ENCODE measurements around the gene MAD1L1.

Gene MAD1L1

GRCh38 chr7:2199528-2199927 lies 33.2 kb downstream of the MAD1L1 start:
- Histone ChIP-seq H3K27ac (ENCODE audit: low read depth, low read length) (no peak overlapping the region), H3K36me3 (ENCODE audit: low read length) (peaks cover 17% of the 10 kb centered on the region), H3K79me2 (ENCODE audit: insufficient read depth, low read length) (peaks cover 1% of the 10 kb centered on the region; the same call in 1 of the 2 replicates), H3K9me3 (ENCODE audit: insufficient read depth, low read length) (peaks cover 6% of the 10 kb centered on the region; the same call in 1 of the 2 replicates), H2AFZ (ENCODE audit: low read depth, low read length, severe bottlenecking) (no peak overlapping the region), H3K4me3 (ENCODE audit: insufficient read depth, low read length, poor library complexity, severe bottlenecking) (no peak overlapping the region), H3K4me2 (ENCODE audit: low read depth, low read length, poor library complexity, severe bottlenecking) (no peak overlapping the region), H4K20me1 (ENCODE audit: low read depth, low read length) (no peaks in the 10 kb centered on the region), H3K9me2 (replicated peaks; ENCODE audit: insufficient read depth, low read length) (no peaks in the 10 kb centered on the region), H3K9ac (ENCODE audit: low read length) (no peak overlapping the region), H3K27me3 (ENCODE audit: low read length) (no peaks in the 10 kb centered on the region), H3F3A (ENCODE audit: insufficient read depth) (no peaks in the 10 kb centered on the region)
- TF ChIP-seq, protein P1, sequence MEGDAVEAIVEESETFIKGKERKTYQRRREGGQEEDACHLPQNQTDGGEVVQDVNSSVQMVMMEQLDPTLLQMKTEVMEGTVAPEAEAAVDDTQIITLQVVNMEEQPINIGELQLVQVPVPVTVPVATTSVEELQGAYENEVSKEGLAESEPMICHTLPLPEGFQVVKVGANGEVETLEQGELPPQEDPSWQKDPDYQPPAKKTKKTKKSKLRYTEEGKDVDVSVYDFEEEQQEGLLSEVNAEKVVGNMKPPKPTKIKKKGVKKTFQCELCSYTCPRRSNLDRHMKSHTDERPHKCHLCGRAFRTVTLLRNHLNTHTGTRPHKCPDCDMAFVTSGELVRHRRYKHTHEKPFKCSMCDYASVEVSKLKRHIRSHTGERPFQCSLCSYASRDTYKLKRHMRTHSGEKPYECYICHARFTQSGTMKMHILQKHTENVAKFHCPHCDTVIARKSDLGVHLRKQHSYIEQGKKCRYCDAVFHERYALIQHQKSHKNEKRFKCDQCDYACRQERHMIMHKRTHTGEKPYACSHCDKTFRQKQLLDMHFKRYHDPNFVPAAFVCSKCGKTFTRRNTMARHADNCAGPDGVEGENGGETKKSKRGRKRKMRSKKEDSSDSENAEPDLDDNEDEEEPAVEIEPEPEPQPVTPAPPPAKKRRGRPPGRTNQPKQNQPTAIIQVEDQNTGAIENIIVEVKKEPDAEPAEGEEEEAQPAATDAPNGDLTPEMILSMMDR (IDR thresholded peaks at IDR 0.05; ENCODE audit: insufficient read depth, low read length, poor library complexity, severe bottlenecking): no peak
- TF ChIP-seq EZH2phosphoT487 (conservative IDR thresholded peaks at IDR 0.05; ENCODE audit: low read length): no peak

- H3K4me2 ChIP-seq (ENCODE audit: low read depth, low read length, poor library complexity, severe bottlenecking): no peak overlapping the region
- no peaks in the 10 kb centered on the region for H4K20me1 ChIP-seq (ENCODE audit: low read depth, low read length)
- TF ChIP-seq, protein P1 (IDR thresholded peaks at IDR 0.05; ENCODE audit: insufficient read depth, low read length, poor library complexity, severe bottlenecking): no peak
- TF ChIP-seq EZH2phosphoT487 (conservative IDR thresholded peaks at IDR 0.05; ENCODE audit: low read length): no peak
- no peak overlapping the region for H3K27ac ChIP-seq (ENCODE audit: low read depth, low read length)
- no peak overlapping the region for H3K9ac ChIP-seq (ENCODE audit: low read length)
- peaks cover 6% of the 10 kb centered on the region; the same call in 1 of the 2 replicates for H3K9me3 ChIP-seq (ENCODE audit: insufficient read depth, low read length)
- no peaks in the 10 kb centered on the region for H3F3A ChIP-seq (ENCODE audit: insufficient read depth)
- no peak overlapping the region for H3K4me3 ChIP-seq (ENCODE audit: insufficient read depth, low read length, poor library complexity, severe bottlenecking)
- no peaks in the 10 kb centered on the region for H3K9me2 ChIP-seq (replicated peaks; ENCODE audit: insufficient read depth, low read length)
- peaks cover 17% of the 10 kb centered on the region for H3K36me3 ChIP-seq (ENCODE audit: low read length)
- no peak overlapping the region for H2AFZ ChIP-seq (ENCODE audit: low read depth, low read length, severe bottlenecking)
- peaks cover 5% of the 10 kb centered on the region; the same call in 1 of the 2 replicates for H3K79me2 ChIP-seq (ENCODE audit: insufficient read depth, low read length)
- H3K27me3 ChIP-seq (ENCODE audit: low read length): no peaks in the 10 kb centered on the region
These were observed 34.0 kb downstream of the MAD1L1 start for GRCh38 chr7:2198760-2199159.

- Histone ChIP-seq H3K36me3 (ENCODE audit: low read length) (peaks cover 17% of the 10 kb centered on the region), H3K79me2 (ENCODE audit: insufficient read depth, low read length) (peaks cover 5% of the 10 kb centered on the region; the same call in 1 of the 2 replicates), H3K9me2 (replicated peaks; ENCODE audit: insufficient read depth, low read length) (no peaks in the 10 kb centered on the region), H2AFZ (ENCODE audit: low read depth, low read length, severe bottlenecking) (no peak overlapping the region), H3K9me3 (ENCODE audit: insufficient read depth, low read length) (peaks cover 6% of the 10 kb centered on the region; the same call in 1 of the 2 replicates), H4K20me1 (ENCODE audit: low read depth, low read length) (no peaks in the 10 kb centered on the region), H3K27me3 (ENCODE audit: low read length) (no peaks in the 10 kb centered on the region), H3K27ac (ENCODE audit: low read depth, low read length) (no peak overlapping the region), H3K4me2 (ENCODE audit: low read depth, low read length, poor library complexity, severe bottlenecking) (no peak overlapping the region), H3K4me3 (ENCODE audit: insufficient read depth, low read length, poor library complexity, severe bottlenecking) (no peak overlapping the region), H3K9ac (ENCODE audit: low read length) (no peak overlapping the region), H3F3A (ENCODE audit: insufficient read depth) (no peaks in the 10 kb centered on the region)
- no peak for TF ChIP-seq EZH2phosphoT487 (conservative IDR thresholded peaks at IDR 0.05; ENCODE audit: low read length)
These were observed 34.5 kb downstream of the MAD1L1 start for GRCh38 chr7:2198206-2198605.

GRCh38 chr7:2197436-2198155 lies 35.1 kb downstream of the MAD1L1 start:
- no peak overlapping the region for H2AFZ ChIP-seq (ENCODE audit: low read depth, low read length, severe bottlenecking)
- H3K4me2 ChIP-seq (ENCODE audit: low read depth, low read length, poor library complexity, severe bottlenecking): no peak overlapping the region
- no peaks in the 10 kb centered on the region for H3K9me2 ChIP-seq (replicated peaks; ENCODE audit: insufficient read depth, low read length)
- H3F3A ChIP-seq (ENCODE audit: insufficient read depth): no peaks in the 10 kb centered on the region
- no peaks in the 10 kb centered on the region for H4K20me1 ChIP-seq (ENCODE audit: low read depth, low read length)
- H3K4me3 ChIP-seq (ENCODE audit: insufficient read depth, low read length, poor library complexity, severe bottlenecking): no peak overlapping the region
- H3K79me2 ChIP-seq (ENCODE audit: insufficient read depth, low read length): peaks cover 5% of the 10 kb centered on the region; the same call in 1 of the 2 replicates
- no peak for TF ChIP-seq EZH2phosphoT487 (conservative IDR thresholded peaks at IDR 0.05; ENCODE audit: low read length)
- TF ChIP-seq, protein P1 (IDR thresholded peaks at IDR 0.05; ENCODE audit: insufficient read depth, low read length, poor library complexity, severe bottlenecking): no peak
- peaks cover 6% of the 10 kb centered on the region; the same call in 1 of the 2 replicates for H3K9me3 ChIP-seq (ENCODE audit: insufficient read depth, low read length)
- no peak overlapping the region for H3K9ac ChIP-seq (ENCODE audit: low read length)
- H3K27me3 ChIP-seq (ENCODE audit: low read length): no peaks in the 10 kb centered on the region
- H3K27ac ChIP-seq (ENCODE audit: low read depth, low read length): no peak overlapping the region
- H3K36me3 ChIP-seq (ENCODE audit: low read length): peaks cover 17% of the 10 kb centered on the region
